ENCODE measurements around the gene ZPBP2. TPM values are rescaled to one million over a fixed set of nuclear protein-coding genes. Genes with fewer than 3 reads are reported as not detected.

The ZPBP2 gene
- total and polyA plus RNA-seq, 9 of the 15 experiments (the other 6 are each of a cell fraction or from before 2014, with no cell fraction given) = not detected

DNA sequence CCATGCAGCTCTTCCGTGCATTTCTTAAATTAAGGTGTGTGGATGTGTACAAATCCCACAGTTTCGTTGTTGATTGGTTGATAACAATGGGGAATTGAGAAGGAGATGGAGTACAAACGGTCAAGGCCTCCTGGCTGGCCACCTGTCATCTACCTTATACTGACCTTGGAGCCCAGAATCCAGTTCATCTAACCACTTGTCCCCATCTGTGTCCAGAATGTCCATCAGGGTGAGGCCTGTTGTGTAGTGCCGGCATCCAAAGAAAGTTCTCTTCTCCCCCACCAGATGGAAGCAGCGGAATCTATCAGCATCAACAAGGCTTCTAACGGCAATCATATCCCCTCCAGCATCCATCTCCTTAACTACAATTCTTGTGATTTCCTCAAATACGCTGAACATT, 48.9 kb downstream of the ZPBP2 start:
- no peaks in the 10 kb centered on the region for H4K20me1 ChIP-seq (replicated peaks; ENCODE audit: control insufficient read depth, insufficient read depth, low read length)
- FAIRE-seq (peak; percentile 60), DNase-seq (ENCODE audit: extremely low read depth in 1 of 4, low spot score in 3 of 4) (peak; percentile 42 to 53 (median 48)), ATAC-seq (peak; percentile 77)
- H3K9me3 ChIP-seq (replicated peaks; ENCODE audit: control insufficient read depth, insufficient read depth, low read depth, low read length) = no peaks in the 10 kb centered on the region
- H3K9me1 ChIP-seq (ENCODE audit: control insufficient read depth, insufficient read depth, low read length) = peaks cover 4% of the 10 kb centered on the region
- POLR2A ChIA-PET = interaction anchor here (1.9 kb wide), 1 partner anchor 10 kb away, joined by 8 read pairs; no protein-coding TSS in a partner anchor
- no peak overlapping the region for H3K4me2 ChIP-seq (ENCODE audit: insufficient read depth, low read length)
- CTCF ChIA-PET (ENCODE audit: low intra/inter-chr PET ratio) = interaction anchor here (0.6 kb wide), 1 partner anchor 57 kb away, joined by 3 read pairs; no protein-coding TSS in a partner anchor
- WGBS (ENCODE audit: insufficient coverage, low coverage, missing lambda C conversion rate) = 49% methylated on average over 7 of the region's 7 CpGs
- H3K27me3 ChIP-seq (ENCODE audit: control insufficient read depth in 2 of 2, insufficient read depth in 2 of 2, low read length in 2 of 2) = no peaks in the 10 kb centered on the region
- H3K27ac ChIP-seq (ENCODE audit: extremely low read depth, low read depth, low read length) = no peak overlapping the region
- H3K36me3 ChIP-seq (ENCODE audit: control insufficient read depth, insufficient read depth, low read length) = peaks cover 20% of the 10 kb centered on the region; the same call in 1 of the 3 replicates
- no peak overlapping the region for H3K9ac ChIP-seq (ENCODE audit: insufficient read depth in 1 of 2, low read depth in 2 of 2, low read length in 2 of 2)
- H3K4me1 ChIP-seq (replicated peaks in 1 of 2; ENCODE audit: control insufficient read depth in 2 of 2, insufficient read depth in 2 of 2, low read length in 2 of 2) = peaks cover 8 to 15% of the 10 kb centered on the region in 2 experiments; a peak in 4 of 5 replicates
- no peaks in the 10 kb centered on the region for H3K79me2 ChIP-seq (ENCODE audit: control insufficient read depth, insufficient read depth, low read length)
- no peak overlapping the region for H3K4me3 ChIP-seq
- intact Hi-C loops (cut with micrococcal nuclease) = loop anchor here (1.0 kb wide), 1 partner anchor 63 kb away; the partner anchor contains the start of gene PSMD3
- TF ChIP-seq CTBP1 (IDR thresholded peaks at IDR 0.05; ENCODE audit: borderline replicate concordance) (0 out of 2 replicates have a peak, but pooled peaks have one; percentile 17), NFRKB (IDR thresholded peaks at IDR 0.05; ENCODE audit: low read depth) (no peak), RAD21 (CRISPR knock-in tag; conservative IDR thresholded peaks at IDR 0.05 in 1 of 2, IDR thresholded peaks at IDR 0.05 in 1 of 2) (peak in 1 of 2 experiments; percentile 48; a peak in 2 of 4 replicates), RFX7 (CRISPR knock-in tag; IDR thresholded peaks at IDR 0.05) (no peak), RCOR1 (IDR thresholded peaks at IDR 0.05; ENCODE audit: borderline replicate concordance in 1 of 2, low read depth in 2 of 2, low read length in 2 of 2) (0 out of 4 replicates have a peak, but pooled peaks of 1 of the 2 experiments have one; percentile 26), SMC3 (conservative IDR thresholded peaks at IDR 0.05; ENCODE audit: insufficient read depth, low read depth, low read length) (peak; percentile 39; the same call in 1 of the 2 replicates)
- TF ChIP-seq, protein P1, sequence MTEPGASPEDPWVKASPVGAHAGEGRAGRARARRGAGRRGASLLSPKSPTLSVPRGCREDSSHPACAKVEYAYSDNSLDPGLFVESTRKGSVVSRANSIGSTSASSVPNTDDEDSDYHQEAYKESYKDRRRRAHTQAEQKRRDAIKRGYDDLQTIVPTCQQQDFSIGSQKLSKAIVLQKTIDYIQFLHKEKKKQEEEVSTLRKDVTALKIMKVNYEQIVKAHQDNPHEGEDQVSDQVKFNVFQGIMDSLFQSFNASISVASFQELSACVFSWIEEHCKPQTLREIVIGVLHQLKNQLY (CRISPR knock-in tag; conservative IDR thresholded peaks at IDR 0.05) = no peak
- TF ChIP-seq, protein P2, sequence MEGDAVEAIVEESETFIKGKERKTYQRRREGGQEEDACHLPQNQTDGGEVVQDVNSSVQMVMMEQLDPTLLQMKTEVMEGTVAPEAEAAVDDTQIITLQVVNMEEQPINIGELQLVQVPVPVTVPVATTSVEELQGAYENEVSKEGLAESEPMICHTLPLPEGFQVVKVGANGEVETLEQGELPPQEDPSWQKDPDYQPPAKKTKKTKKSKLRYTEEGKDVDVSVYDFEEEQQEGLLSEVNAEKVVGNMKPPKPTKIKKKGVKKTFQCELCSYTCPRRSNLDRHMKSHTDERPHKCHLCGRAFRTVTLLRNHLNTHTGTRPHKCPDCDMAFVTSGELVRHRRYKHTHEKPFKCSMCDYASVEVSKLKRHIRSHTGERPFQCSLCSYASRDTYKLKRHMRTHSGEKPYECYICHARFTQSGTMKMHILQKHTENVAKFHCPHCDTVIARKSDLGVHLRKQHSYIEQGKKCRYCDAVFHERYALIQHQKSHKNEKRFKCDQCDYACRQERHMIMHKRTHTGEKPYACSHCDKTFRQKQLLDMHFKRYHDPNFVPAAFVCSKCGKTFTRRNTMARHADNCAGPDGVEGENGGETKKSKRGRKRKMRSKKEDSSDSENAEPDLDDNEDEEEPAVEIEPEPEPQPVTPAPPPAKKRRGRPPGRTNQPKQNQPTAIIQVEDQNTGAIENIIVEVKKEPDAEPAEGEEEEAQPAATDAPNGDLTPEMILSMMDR (IDR thresholded peaks at IDR 0.05 in 2 of 3, conservative IDR thresholded peaks at IDR 0.05 in 1 of 3; ENCODE audit: insufficient read depth in 2 of 3, low read depth in 1 of 3, low read length in 3 of 3) = peak; percentile 38 to 57 (median 45); a peak in 5 of 6 replicates
- TF ChIP-seq, protein P3, sequence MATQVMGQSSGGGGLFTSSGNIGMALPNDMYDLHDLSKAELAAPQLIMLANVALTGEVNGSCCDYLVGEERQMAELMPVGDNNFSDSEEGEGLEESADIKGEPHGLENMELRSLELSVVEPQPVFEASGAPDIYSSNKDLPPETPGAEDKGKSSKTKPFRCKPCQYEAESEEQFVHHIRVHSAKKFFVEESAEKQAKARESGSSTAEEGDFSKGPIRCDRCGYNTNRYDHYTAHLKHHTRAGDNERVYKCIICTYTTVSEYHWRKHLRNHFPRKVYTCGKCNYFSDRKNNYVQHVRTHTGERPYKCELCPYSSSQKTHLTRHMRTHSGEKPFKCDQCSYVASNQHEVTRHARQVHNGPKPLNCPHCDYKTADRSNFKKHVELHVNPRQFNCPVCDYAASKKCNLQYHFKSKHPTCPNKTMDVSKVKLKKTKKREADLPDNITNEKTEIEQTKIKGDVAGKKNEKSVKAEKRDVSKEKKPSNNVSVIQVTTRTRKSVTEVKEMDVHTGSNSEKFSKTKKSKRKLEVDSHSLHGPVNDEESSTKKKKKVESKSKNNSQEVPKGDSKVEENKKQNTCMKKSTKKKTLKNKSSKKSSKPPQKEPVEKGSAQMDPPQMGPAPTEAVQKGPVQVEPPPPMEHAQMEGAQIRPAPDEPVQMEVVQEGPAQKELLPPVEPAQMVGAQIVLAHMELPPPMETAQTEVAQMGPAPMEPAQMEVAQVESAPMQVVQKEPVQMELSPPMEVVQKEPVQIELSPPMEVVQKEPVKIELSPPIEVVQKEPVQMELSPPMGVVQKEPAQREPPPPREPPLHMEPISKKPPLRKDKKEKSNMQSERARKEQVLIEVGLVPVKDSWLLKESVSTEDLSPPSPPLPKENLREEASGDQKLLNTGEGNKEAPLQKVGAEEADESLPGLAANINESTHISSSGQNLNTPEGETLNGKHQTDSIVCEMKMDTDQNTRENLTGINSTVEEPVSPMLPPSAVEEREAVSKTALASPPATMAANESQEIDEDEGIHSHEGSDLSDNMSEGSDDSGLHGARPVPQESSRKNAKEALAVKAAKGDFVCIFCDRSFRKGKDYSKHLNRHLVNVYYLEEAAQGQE (IDR thresholded peaks at IDR 0.05; ENCODE audit: borderline replicate concordance) = peak; percentile 29; the same call in 1 of the 2 replicates
- TF ChIP-seq, protein P3 (CRISPR knock-in tag; IDR thresholded peaks at IDR 0.05; ENCODE audit: low read depth) = no peak
- in situ Hi-C loops (cut with MboI) = no loop called here
- H2AFZ ChIP-seq (ENCODE audit: low read depth, low read length) = no peak overlapping the region
- BruUV-seq (replicated peaks) = no TSS peak

All from K562 (cell line).